ENCODE results near the gene GNG8.
A peak's percentile ranks its signal among the peaks of the same experiment; 100 is the strongest.

GNG8 gene

GRCh38 chr19:46601318-46602224 is 34.4 kb downstream of the GNG8 start, which contains the start of gene CALM3:
CALM3 (plus strand) TSS chr19:46601330; CDS start chr19:46601435, 105 bp downstream.
- H3K36me3 ChIP-seq (ENCODE audit: insufficient read depth): no peaks in the 10 kb centered on the region
- H3K4me3 ChIP-seq (IDR thresholded peaks at IDR 0.05; ENCODE audit: insufficient read depth, low read depth, low read length): no peak within 1 kb of the TSS
- peak within 1 kb of the TSS; percentile 87 for H2AFZ ChIP-seq (ENCODE audit: low read depth)
- H3K9ac ChIP-seq: peak within 1 kb of the TSS; percentile 99
- peaks cover 21% of the 10 kb centered on the region for H3K4me1 ChIP-seq (ENCODE audit: low read depth, poor library complexity, severe bottlenecking)
- no peaks in the 10 kb centered on the region for H3K27me3 ChIP-seq (ENCODE audit: insufficient read depth, low read depth)
- H4K20me1 ChIP-seq (ENCODE audit: insufficient read depth): peaks cover 4% of the 10 kb centered on the region; the same call in 1 of the 2 replicates
- H3K79me2 ChIP-seq (ENCODE audit: insufficient read depth, low read depth): peaks cover 32% of the 10 kb centered on the region; the same call in 1 of the 2 replicates
- peak within 1 kb of the TSS; percentile 98 for H3K27ac ChIP-seq
- TF ChIP-seq CTCF (conservative IDR thresholded peaks at IDR 0.05; ENCODE audit: low read depth, low read length): no peak
- H3K4me2 ChIP-seq: peak within 1 kb of the TSS; percentile 99

- Histone ChIP-seq H3K9ac (peak overlapping the region; percentile 99), H4K20me1 (ENCODE audit: insufficient read depth) (peaks cover 4% of the 10 kb centered on the region; the same call in 1 of the 2 replicates), H3K79me2 (ENCODE audit: insufficient read depth, low read depth) (peaks cover 32% of the 10 kb centered on the region; the same call in 1 of the 2 replicates), H3K36me3 (ENCODE audit: insufficient read depth) (no peaks in the 10 kb centered on the region), H3K27me3 (ENCODE audit: insufficient read depth, low read depth) (no peaks in the 10 kb centered on the region), H3K4me2 (peak overlapping the region; percentile 30), H2AFZ (ENCODE audit: low read depth) (peak overlapping the region; percentile 86), H3K4me1 (ENCODE audit: low read depth, poor library complexity, severe bottlenecking) (peaks cover 21% of the 10 kb centered on the region), H3K27ac (peak overlapping the region; percentile 98), H3K4me3 (IDR thresholded peaks at IDR 0.05; ENCODE audit: insufficient read depth, low read depth, low read length) (no peak overlapping the region)
- TF ChIP-seq CTCF (conservative IDR thresholded peaks at IDR 0.05; ENCODE audit: low read depth, low read length): no peak
These were observed 35.4 kb downstream of the GNG8 start for GRCh38 chr19:46600384-46601317.

- Histone ChIP-seq H3K27ac (0 out of 2 replicates have a peak overlapping the region, but pooled peaks have one; percentile 98), H3K4me2 (peak overlapping the region; percentile 30), H3K9ac (peak overlapping the region; percentile 99; the same call in 1 of the 2 replicates), H3K4me3 (IDR thresholded peaks at IDR 0.05; ENCODE audit: insufficient read depth, low read depth, low read length) (no peak overlapping the region), H3K36me3 (ENCODE audit: insufficient read depth) (no peaks in the 10 kb centered on the region), H3K27me3 (ENCODE audit: insufficient read depth, low read depth) (no peaks in the 10 kb centered on the region), H2AFZ (ENCODE audit: low read depth) (peak overlapping the region; percentile 86), H4K20me1 (ENCODE audit: insufficient read depth) (peaks cover 4% of the 10 kb centered on the region; the same call in 1 of the 2 replicates), H3K79me2 (ENCODE audit: insufficient read depth, low read depth) (peaks cover 32% of the 10 kb centered on the region; the same call in 1 of the 2 replicates), H3K4me1 (ENCODE audit: low read depth, poor library complexity, severe bottlenecking) (peaks cover 21% of the 10 kb centered on the region)
- no peak for TF ChIP-seq CTCF (conservative IDR thresholded peaks at IDR 0.05; ENCODE audit: low read depth, low read length)
These were observed 36.2 kb downstream of the GNG8 start for GRCh38 chr19:46599716-46600373.

All from KMS-11 (cell line).